Body of pancreas (tissue), 4 donors: ENCODE measurements around the gene VPS72. TPM values are rescaled to one million over a fixed set of nuclear protein-coding genes. Genes with fewer than 3 reads are reported as not detected.

Experiments
- ATAC-seq: fragments of 150-250 bp; one replicate; pipeline ENCODE4 v1.9.1; 2016
- DNase-seq, 4 donors: peaks; one replicate each; pipeline ENCODE4 v3.0.0-alpha.2; 2019
- H3K27ac ChIP-seq, 4 donors: fragments of 200-600 bp; sonication (generic); 1 replicate in 3 of 4; 2 replicates in 1 of 4; pipeline versions ENCODE4 v1.5.1 to v1.6.1; 2016 to 2019; ENCODE audit warnings: mild to moderate bottlenecking in 1 of 4, mixed read lengths in 1 of 4, moderate library complexity in 1 of 4
- H3K27me3 ChIP-seq, 2 donors: fragments of 200-600 bp; sonication (generic); one replicate each; pipeline ENCODE4 v1.6.0; 2016; ENCODE audit warnings: mild to moderate bottlenecking in 1 of 2
- H3K36me3 ChIP-seq, 2 donors: fragments of 200-600 bp; sonication (generic); replicated peaks in 1 of 2; 2 replicates each; pipeline ENCODE4 v1.5.1; 2016; ENCODE audit warnings: low read depth in 2 of 2; ENCODE audit not compliant: insufficient read depth in 1 of 2
- H3K4me1 ChIP-seq: fragments of 200-600 bp; sonication (generic); one replicate; pipeline ENCODE4 v1.6.0; 2016
- H3K4me3 ChIP-seq, 2 donors: fragments of 200-600 bp; sonication (generic); 1 replicate in 1 of 2; 2 replicates in 1 of 2; pipeline ENCODE4 v1.5.1; 2016 to 2019
- H3K9me3 ChIP-seq, 3 donors: fragments of 200-600 bp; sonication (generic); 1 replicate in 2 of 3; 2 replicates in 1 of 3; pipeline ENCODE4 v1.5.1; 2016
- CTCF ChIP-seq, 7 experiments: fragments of 450-650 bp in 4 of 7; fragments of 200-600 bp in 3 of 7; sonication (generic) in 3 of 7; IDR thresholded peaks; one replicate each; pipeline ENCODE4 v1.5.1; 2016 to 2019; ENCODE audit warnings: antibody characterized with exemption in 7 of 7
- POLR2A ChIP-seq, 3 donors: fragments of 450-650 bp; IDR thresholded peaks; one replicate each; pipeline ENCODE4 v1.6.1; 2016; ENCODE audit warnings: antibody characterized with exemption in 3 of 3, mild to moderate bottlenecking in 2 of 3
- WGBS, 2 donors: methylation state at CpG; one replicate each; pipeline ENCODE4 v1.1.5; 2017; 5-methylcytosine and 5-hydroxymethylcytosine counted together
- intact Hi-C: fragments of 100-400 bp; cut with DNase I; formaldehyde crosslinking; loops from one replicate; pipeline ENCODE4 v1.15.1; 2023
- total RNA-seq, 2 donors: library from RNA; depleted of rRNA; stranded (reverse); fragments of >200 nt; gene quantifications; one replicate each; pipeline ENCODE4 v1.1.0, GENCODE V29; 2016

The VPS72 gene, protein sequence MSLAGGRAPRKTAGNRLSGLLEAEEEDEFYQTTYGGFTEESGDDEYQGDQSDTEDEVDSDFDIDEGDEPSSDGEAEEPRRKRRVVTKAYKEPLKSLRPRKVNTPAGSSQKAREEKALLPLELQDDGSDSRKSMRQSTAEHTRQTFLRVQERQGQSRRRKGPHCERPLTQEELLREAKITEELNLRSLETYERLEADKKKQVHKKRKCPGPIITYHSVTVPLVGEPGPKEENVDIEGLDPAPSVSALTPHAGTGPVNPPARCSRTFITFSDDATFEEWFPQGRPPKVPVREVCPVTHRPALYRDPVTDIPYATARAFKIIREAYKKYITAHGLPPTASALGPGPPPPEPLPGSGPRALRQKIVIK
- total RNA-seq = 10 to 100 TPM in 1 of 2 donors, 1 to 10 TPM in 1; 6.9 to 19.2 TPM

DNA sequence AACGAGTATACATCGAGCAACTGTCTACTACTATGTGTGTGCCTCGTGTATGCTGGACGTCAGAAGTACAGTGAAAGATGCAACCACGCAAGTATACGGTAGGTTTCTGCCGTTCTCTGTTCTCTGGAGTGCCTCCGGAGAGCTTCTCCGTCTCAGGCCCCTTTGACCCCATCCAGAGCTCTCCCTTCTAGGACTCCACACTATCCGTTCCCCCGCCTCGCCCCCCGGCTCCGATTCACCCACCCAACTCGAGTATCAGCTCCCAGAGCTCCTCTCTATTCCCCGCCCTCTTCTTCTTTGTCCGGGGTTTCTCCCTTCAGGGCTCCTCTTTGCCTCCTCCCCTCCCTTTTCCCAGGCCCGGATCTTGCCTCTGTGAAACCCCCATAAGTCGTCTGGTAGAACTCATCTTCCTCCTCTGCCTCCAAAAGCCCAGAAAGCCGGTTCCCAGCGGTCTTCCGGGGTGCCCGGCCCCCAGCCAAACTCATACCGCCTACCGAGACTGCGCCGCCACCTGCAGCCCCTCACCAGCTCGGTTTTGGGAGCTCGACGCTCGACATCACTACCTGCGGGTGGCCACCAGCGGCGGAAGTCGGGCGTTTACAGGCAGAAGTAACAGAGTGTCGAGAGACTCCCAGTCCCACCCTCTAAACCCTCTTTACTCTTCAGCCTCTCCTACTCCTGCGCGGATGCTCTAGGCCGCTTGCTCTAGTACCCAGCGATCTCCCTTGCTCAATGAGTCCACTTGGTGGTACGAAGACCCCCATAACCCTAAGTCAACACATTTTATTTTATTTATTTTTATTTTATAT is at the start of gene VPS72:
Gene VPS72, minus strand, starts transcription at position 561 of the 809 bp plus-strand sequence. Its CDS starts 76 bp downstream, at position 485.
- 1% methylated on average over 28 to 42 of the region's 42 CpGs for WGBS, 2 donors
- H3K27ac ChIP-seq = peak within 1 kb of the TSS; percentile 33 to 82 (median 70)
- peaks cover 0 to 4% of the 10 kb centered on the region in 2 donors for H3K36me3 ChIP-seq
- ATAC-seq (peak; percentile 99), DNase-seq (peak; percentile 80 to 90 (median 88))
- no peaks in the 10 kb centered on the region for H3K9me3 ChIP-seq
- intact Hi-C loops = no loop called here
- H3K4me1 ChIP-seq = peaks cover 18% of the 10 kb centered on the region
- no peaks in the 10 kb centered on the region for H3K27me3 ChIP-seq
- TF ChIP-seq CTCF (IDR thresholded peaks at IDR 0.05) (peak in 4 of 7 experiments; percentile 35 to 47 (median 42)), POLR2A (IDR thresholded peaks at IDR 0.05) (peak in 2 of 3 donors; percentile 66 to 70)
- peak within 1 kb of the TSS; percentile 67 to 78 for H3K4me3 ChIP-seq

DNA sequence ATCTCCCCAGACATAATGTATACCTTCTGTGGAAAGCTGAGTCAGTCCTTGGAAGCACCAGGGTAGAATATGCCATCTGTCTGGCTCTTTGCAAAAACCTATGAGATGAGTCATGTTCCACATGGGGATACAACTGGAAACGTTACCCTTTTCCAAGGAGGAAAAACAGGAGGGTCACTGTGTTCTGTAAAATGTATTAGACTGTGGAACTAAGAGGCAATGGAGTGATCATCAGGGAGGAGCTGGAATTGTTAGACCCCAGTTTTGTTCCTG is 48.4 kb upstream of the VPS72 start:
- WGBS, 2 donors = 64 to 67% methylated on average over 1 of the region's 1 CpG
- no peaks in the 10 kb centered on the region for H3K27me3 ChIP-seq
- no peaks in the 10 kb centered on the region for H3K4me1 ChIP-seq
- no peak overlapping the region for H3K4me3 ChIP-seq
- intact Hi-C loops = no loop called here
- no peaks in the 10 kb centered on the region for H3K9me3 ChIP-seq
- DNase-seq = no peak
- peaks cover 9 to 49% of the 10 kb centered on the region in 2 donors for H3K36me3 ChIP-seq
- H3K27ac ChIP-seq = no peak overlapping the region
- TF ChIP-seq POLR2A (IDR thresholded peaks at IDR 0.05) = no peak
- no peak for TF ChIP-seq CTCF (IDR thresholded peaks at IDR 0.05)
- no peak for ATAC-seq

- WGBS, 2 donors = 82 to 83% methylated on average over 4 of the region's 4 CpGs
- Histone ChIP-seq H3K9me3 (no peaks in the 10 kb centered on the region), H3K36me3 (peaks cover 4 to 51% of the 10 kb centered on the region in 2 donors), H3K27ac (no peak overlapping the region), H3K27me3 (no peaks in the 10 kb centered on the region), H3K4me1 (no peaks in the 10 kb centered on the region), H3K4me3 (no peak overlapping the region)
- TF ChIP-seq POLR2A (IDR thresholded peaks at IDR 0.05) (no peak), CTCF (IDR thresholded peaks at IDR 0.05) (no peak)
- ATAC-seq (no peak), DNase-seq (no peak)
- intact Hi-C loops = no loop called here
Measured at GRCh38 chr1:151237678-151238466, 47.9 kb upstream of the VPS72 start.

- DNase-seq = no peak
- no peaks in the 10 kb centered on the region for H3K4me1 ChIP-seq
- intact Hi-C loops = no loop called here
- 82 to 83% methylated on average over 6 of the region's 6 CpGs for whole genome bisulfite sequencing, 2 donors
- H3K4me3 ChIP-seq = no peak overlapping the region
- no peaks in the 10 kb centered on the region for H3K9me3 ChIP-seq
- no peak overlapping the region for H3K27ac ChIP-seq
- peaks cover 8 to 52% of the 10 kb centered on the region in 2 donors for H3K36me3 ChIP-seq
- no peak for ATAC-seq
- no peak for TF ChIP-seq POLR2A (IDR thresholded peaks at IDR 0.05)
- no peak for TF ChIP-seq CTCF (IDR thresholded peaks at IDR 0.05)
- H3K27me3 ChIP-seq = no peaks in the 10 kb centered on the region
Measured at GRCh38 chr1:151235235-151235634, 45.2 kb upstream of the VPS72 start.
